Caco-2 (cell line): ENCODE results near the gene CTNNA2. TPM values are rescaled to one million over a fixed set of nuclear protein-coding genes. Genes with fewer than 3 reads are reported as not detected.

ENCODE experiments used
- BruUV-seq: library from RNA; stranded (reverse); fragments of 400-500 nt; replicated peaks from 2 replicates; lab custom pipeline; 2021; lab: Mats Ljungman, UMichigan
- CTCF ChIA-PET: fragments of 300-600 bp; sonication (Branson Sonifier 250); formaldehyde crosslinking; loops from one replicate; lab custom pipeline; 2022; ENCODE audit warnings: antibody characterized with exemption; lab: Charles Lee
- POLR2A ChIA-PET: fragments of 300-600 bp; sonication (Branson Sonifier 250); formaldehyde crosslinking; loops from one replicate; lab custom pipeline; 2022; ENCODE audit warnings: antibody characterized with exemption; lab: Charles Lee
- DNase-seq, 2 experiments: peaks; one replicate each; pipeline versions ENCODE4 v3.0.0 to v3.0.0-alpha.2; 2020 to 2022
- H3K27me3 ChIP-seq: replicated peaks from 2 replicates; pipeline ENCODE4 v1.6.0; 2011; ENCODE audit warnings: low read length; ENCODE audit not compliant: control insufficient read depth, insufficient read depth
- H3K36me3 ChIP-seq: 2 replicates; pipeline ENCODE4 v1.5.1; 2011; ENCODE audit warnings: low read length; ENCODE audit not compliant: control insufficient read depth, insufficient read depth
- H3K4me1 ChIP-seq: fragments of 250-450 bp; sonication (Bioruptor Pico); 2 replicates; pipeline ENCODE4 v1.5.1; 2020; ENCODE audit warnings: mild to moderate bottlenecking
- H3K4me3 ChIP-seq: 2 replicates; pipeline ENCODE4 v1.5.1; 2011; ENCODE audit warnings: low read depth, mild to moderate bottlenecking, control low read depth, low read length
- H3K9me3 ChIP-seq: fragments of 250-450 bp; sonication (Bioruptor Pico); 2 replicates; pipeline ENCODE4 v1.5.1; 2020; ENCODE audit warnings: mild to moderate bottlenecking, moderate library complexity
- H3K27ac Mint-ChIP-seq: one replicate; pipeline ENCODE4 v1.8.0; 2022; ENCODE audit warnings: mixed read lengths; ENCODE audit not compliant: unreplicated experiment
- H3K27me3 Mint-ChIP-seq: one replicate; pipeline ENCODE4 v1.8.0; 2022; ENCODE audit warnings: mixed read lengths; ENCODE audit not compliant: insufficient read depth, unreplicated experiment
- H3K36me3 Mint-ChIP-seq: one replicate; pipeline ENCODE4 v1.8.0; 2022; ENCODE audit warnings: mild to moderate bottlenecking, mixed read lengths; ENCODE audit not compliant: insufficient read depth, unreplicated experiment
- H3K4me1 Mint-ChIP-seq: one replicate; pipeline ENCODE4 v1.8.0; 2022; ENCODE audit warnings: low read depth, mixed read lengths; ENCODE audit not compliant: unreplicated experiment
- H3K4me3 Mint-ChIP-seq: one replicate; pipeline ENCODE4 v1.8.0; 2022; ENCODE audit warnings: mild to moderate bottlenecking, moderate library complexity, mixed read lengths; ENCODE audit not compliant: unreplicated experiment
- H3K9me3 Mint-ChIP-seq: one replicate; pipeline ENCODE4 v1.8.0; 2022; ENCODE audit warnings: mixed read lengths; ENCODE audit not compliant: unreplicated experiment
- CTCF ChIP-seq, 2 experiments: fragments of 200-600 bp in 1 of 2; IDR thresholded peaks; 1 replicate in 1 of 2; 2 replicates in 1 of 2; pipeline versions ENCODE4 v1.5.1 to v1.8.0; 2011 to 2022; ENCODE audit warnings: antibody characterized with exemption in 1 of 2, control low read depth in 1 of 2, inconsistent platforms in 1 of 2, low read depth in 1 of 2, low read length in 1 of 2, mild to moderate bottlenecking in 1 of 2, moderate library complexity in 1 of 2; ENCODE audit not compliant: insufficient read depth in 1 of 2, severe bottlenecking in 1 of 2, unreplicated experiment in 1 of 2
- intact Hi-C: fragments of 100-400 bp; cut with micrococcal nuclease; formaldehyde crosslinking; loops from one replicate; pipeline ENCODE4 v1.10.0; 2022; ENCODE audit not compliant: unreplicated experiment
- total RNA-seq: library from RNA; stranded (reverse); gene quantifications from 2 replicates; pipeline ENCODE4 v1.2.3, GENCODE V29; 2022

The CTNNA2 gene
- total RNA-seq, 1 experiment from 2014 or later = not detected

GRCh38 chr2:80573167-80573566 lies 1060.3 kb downstream of the CTNNA2 start:
- Mint-ChIP-seq H3K9me3 (no peaks in the 10 kb centered on the region), H3K36me3 (no peaks in the 10 kb centered on the region), H3K27ac (no peak overlapping the region), H3K4me1 (no peaks in the 10 kb centered on the region), H3K27me3 (peaks cover 10% of the 10 kb centered on the region), H3K4me3 (no peak overlapping the region)
- no peaks in the 10 kb centered on the region for H3K4me1 ChIP-seq
- no peaks in the 10 kb centered on the region for H3K9me3 ChIP-seq
- no peak for TF ChIP-seq CTCF (IDR thresholded peaks at IDR 0.05; ENCODE audit: insufficient read depth in 1 of 2, low read depth in 1 of 2, low read length in 1 of 2, severe bottlenecking in 1 of 2, unreplicated experiment in 1 of 2)
- DNase-seq = no peak
- POLR2A ChIA-PET = no interaction called here
- H3K27me3 ChIP-seq = no peaks in the 10 kb centered on the region
- H3K36me3 ChIP-seq = no peaks in the 10 kb centered on the region
- BruUV-seq = no TSS peak
- intact Hi-C loops = no loop called here
- H3K4me3 ChIP-seq = no peak overlapping the region
- CTCF ChIA-PET = no interaction called here

GRCh38 chr2:80573950-80574349 lies 1061.1 kb downstream of the CTNNA2 start:
- peaks cover 10% of the 10 kb centered on the region for H3K27me3 Mint-ChIP-seq
- no TSS peak for BruUV-seq
- no peak for DNase-seq
- intact Hi-C loops = no loop called here
- H3K4me1 ChIP-seq = no peaks in the 10 kb centered on the region
- TF ChIP-seq CTCF (IDR thresholded peaks at IDR 0.05; ENCODE audit: insufficient read depth in 1 of 2, low read depth in 1 of 2, low read length in 1 of 2, severe bottlenecking in 1 of 2, unreplicated experiment in 1 of 2) = no peak
- H3K9me3 Mint-ChIP-seq = no peaks in the 10 kb centered on the region
- no peaks in the 10 kb centered on the region for H3K4me1 Mint-ChIP-seq
- no peaks in the 10 kb centered on the region for H3K27me3 ChIP-seq
- CTCF ChIA-PET = no interaction called here
- no peaks in the 10 kb centered on the region for H3K9me3 ChIP-seq
- no peak overlapping the region for H3K4me3 ChIP-seq
- H3K36me3 Mint-ChIP-seq = no peaks in the 10 kb centered on the region
- H3K4me3 Mint-ChIP-seq = no peak overlapping the region
- no peak overlapping the region for H3K27ac Mint-ChIP-seq
- POLR2A ChIA-PET = no interaction called here
- no peaks in the 10 kb centered on the region for H3K36me3 ChIP-seq

GRCh38 chr2:80579756-80580155 lies 1066.9 kb downstream of the CTNNA2 start:
- H3K4me3 Mint-ChIP-seq = no peak overlapping the region
- Histone ChIP-seq H3K36me3 (no peaks in the 10 kb centered on the region), H3K4me1 (no peaks in the 10 kb centered on the region), H3K4me3 (no peak overlapping the region), H3K27me3 (no peaks in the 10 kb centered on the region), H3K9me3 (no peaks in the 10 kb centered on the region)
- no peak overlapping the region for H3K27ac Mint-ChIP-seq
- no peaks in the 10 kb centered on the region for H3K4me1 Mint-ChIP-seq
- H3K9me3 Mint-ChIP-seq = no peaks in the 10 kb centered on the region
- intact Hi-C loops = no loop called here
- POLR2A ChIA-PET = no interaction called here
- CTCF ChIA-PET = no interaction called here
- H3K27me3 Mint-ChIP-seq = peaks cover 7% of the 10 kb centered on the region
- no TSS peak for BruUV-seq
- TF ChIP-seq CTCF (IDR thresholded peaks at IDR 0.05; ENCODE audit: insufficient read depth in 1 of 2, low read depth in 1 of 2, low read length in 1 of 2, severe bottlenecking in 1 of 2, unreplicated experiment in 1 of 2) = no peak
- H3K36me3 Mint-ChIP-seq = no peaks in the 10 kb centered on the region
- DNase-seq = no peak
